DND-41 (cell line): ENCODE measurements around the gene NUCB1.

Source experiments
- ATAC-seq: fragments of 200-7000 bp; cut with Tn5 transposase; 3 replicates; pipeline ENCODE4 v1.9.1; 2021; ENCODE audit warnings: low read depth; ENCODE audit not compliant: insufficient read depth
- DNase-seq: peaks from one replicate; pipeline ENCODE4 v3.0.0-alpha.2; 2020
- H2AFZ ChIP-seq: 2 replicates; pipeline ENCODE4 v1.6.0; 2012; ENCODE audit warnings: low read depth, low read length
- H3K27ac ChIP-seq: 2 replicates; pipeline ENCODE4 v1.5.1; 2012; ENCODE audit warnings: low read length, inconsistent platforms
- H3K27me3 ChIP-seq: fragments of 200-600 bp; sonication (generic); 2 replicates; pipeline ENCODE4 v1.6.0; 2012; ENCODE audit warnings: low read length, mild to moderate bottlenecking, inconsistent platforms; ENCODE audit not compliant: insufficient read depth, poor library complexity
- H3K36me3 ChIP-seq: 2 replicates; pipeline ENCODE4 v1.5.1; 2012; ENCODE audit warnings: low read length, inconsistent platforms; ENCODE audit not compliant: insufficient read depth
- H3K4me1 ChIP-seq: 2 replicates; pipeline ENCODE4 v1.5.1; 2012; ENCODE audit warnings: mild to moderate bottlenecking, low read length; ENCODE audit not compliant: insufficient read depth
- H3K4me2 ChIP-seq: 2 replicates; pipeline ENCODE4 v1.6.0; 2012; ENCODE audit warnings: mild to moderate bottlenecking, moderate library complexity, low read length, inconsistent platforms; ENCODE audit not compliant: insufficient read depth
- H3K4me3 ChIP-seq, 2 experiments: fragments of 200-600 bp in 1 of 2; shearing (Covaris generic) in 1 of 2; 2 replicates each; pipeline ENCODE4 v1.5.1; 2012 to 2016; ENCODE audit warnings: inconsistent platforms in 2 of 2, low read length in 2 of 2, mild to moderate bottlenecking in 2 of 2, low read depth in 1 of 2, moderate library complexity in 1 of 2
- H3K79me2 ChIP-seq: 2 replicates; pipeline ENCODE4 v1.6.0; 2012; ENCODE audit warnings: low read length, inconsistent platforms; ENCODE audit not compliant: insufficient read depth
- H3K9ac ChIP-seq: 2 replicates; pipeline ENCODE4 v1.6.0; 2012; ENCODE audit warnings: low read depth, mild to moderate bottlenecking, inconsistent platforms, low read length, moderate library complexity
- H3K9me3 ChIP-seq: 2 replicates; pipeline ENCODE4 v1.5.1; 2012; ENCODE audit warnings: low read length, moderate library complexity, mild to moderate bottlenecking, inconsistent platforms; ENCODE audit not compliant: insufficient read depth, severe bottlenecking
- H4K20me1 ChIP-seq: 2 replicates; pipeline ENCODE4 v1.6.0; 2012; ENCODE audit warnings: low read length; ENCODE audit not compliant: insufficient read depth
- CTCF ChIP-seq: IDR thresholded peaks from 2 replicates; pipeline ENCODE4 v1.5.1; 2012; ENCODE audit warnings: borderline replicate concordance, low read length, moderate library complexity, mild to moderate bottlenecking; ENCODE audit not compliant: poor library complexity, severe bottlenecking; ENCODE audit errors: extremely low read depth
- EZH2 ChIP-seq: IDR thresholded peaks from 3 replicates; pipeline ENCODE4 v1.6.1; 2012; ENCODE audit warnings: borderline replicate concordance, low read depth, mild to moderate bottlenecking, moderate library complexity, low read length, inconsistent platforms; ENCODE audit not compliant: severe bottlenecking

The NUCB1 gene

GRCh38 chr19:48946463-48947257 is 46.5 kb downstream of the NUCB1 start:
- H3K79me2 ChIP-seq: no peaks in the 10 kb centered on the region

GRCh38 chr19:48947258-48947542 is 47.1 kb downstream of the NUCB1 start:
- H3K9ac ChIP-seq: no peak overlapping the region
- H4K20me1 ChIP-seq: no peaks in the 10 kb centered on the region
- no peaks in the 10 kb centered on the region for H3K27me3 ChIP-seq
- no peak overlapping the region for H3K4me2 ChIP-seq
- peaks cover 12% of the 10 kb centered on the region for H3K9me3 ChIP-seq
- H2AFZ ChIP-seq: no peak overlapping the region
- no peaks in the 10 kb centered on the region for H3K4me1 ChIP-seq
- no peak overlapping the region for H3K27ac ChIP-seq
- no peak overlapping the region for H3K4me3 ChIP-seq
- ATAC-seq (no peak), DNase-seq (no peak)
- TF ChIP-seq CTCF: no peak
- TF ChIP-seq EZH2: no peak
- H3K36me3 ChIP-seq: no peaks in the 10 kb centered on the region
- no peaks in the 10 kb centered on the region for H3K79me2 ChIP-seq

More at GRCh38 chr19:48946463-48947257, 46.5 kb downstream of the NUCB1 start:
- Histone ChIP-seq H3K4me2 (no peak overlapping the region), H3K9me3 (peaks cover 12% of the 10 kb centered on the region), H3K27ac (no peak overlapping the region), H3K4me3 (no peak overlapping the region), H4K20me1 (no peaks in the 10 kb centered on the region), H3K4me1 (no peaks in the 10 kb centered on the region), H3K27me3 (no peaks in the 10 kb centered on the region), H2AFZ (no peak overlapping the region), H3K9ac (no peak overlapping the region), H3K36me3 (no peaks in the 10 kb centered on the region)
- TF ChIP-seq CTCF (no peak), EZH2 (no peak)
- no peak for ATAC-seq
- DNase-seq: no peak

- no peaks in the 10 kb centered on the region for H4K20me1 ChIP-seq
- no peak overlapping the region for H3K27ac ChIP-seq
- H3K4me2 ChIP-seq: no peak overlapping the region
- H3K9me3 ChIP-seq: peaks cover 12% of the 10 kb centered on the region
- TF ChIP-seq EZH2 (no peak), CTCF (no peak)
- no peak overlapping the region for H2AFZ ChIP-seq
- H3K4me3 ChIP-seq: no peak overlapping the region
- H3K79me2 ChIP-seq: peaks cover 8% of the 10 kb centered on the region
- no peak for DNase-seq
- ATAC-seq: no peak
- H3K4me1 ChIP-seq: peaks cover 10% of the 10 kb centered on the region
- no peak overlapping the region for H3K9ac ChIP-seq
- H3K36me3 ChIP-seq: no peaks in the 10 kb centered on the region; the same call in 1 of the 2 replicates
- no peaks in the 10 kb centered on the region for H3K27me3 ChIP-seq
Measured at GRCh38 chr19:48950159-48950558, 50.0 kb downstream of the NUCB1 start.
